ENCODE measurements around the gene RPRD2.
"Not testable (repeated sequence)": the region's sequence is repeated elsewhere in the genome, so short reads cannot be mapped to it uniquely, and the experiment has no call there.

Gene RPRD2

DNA sequence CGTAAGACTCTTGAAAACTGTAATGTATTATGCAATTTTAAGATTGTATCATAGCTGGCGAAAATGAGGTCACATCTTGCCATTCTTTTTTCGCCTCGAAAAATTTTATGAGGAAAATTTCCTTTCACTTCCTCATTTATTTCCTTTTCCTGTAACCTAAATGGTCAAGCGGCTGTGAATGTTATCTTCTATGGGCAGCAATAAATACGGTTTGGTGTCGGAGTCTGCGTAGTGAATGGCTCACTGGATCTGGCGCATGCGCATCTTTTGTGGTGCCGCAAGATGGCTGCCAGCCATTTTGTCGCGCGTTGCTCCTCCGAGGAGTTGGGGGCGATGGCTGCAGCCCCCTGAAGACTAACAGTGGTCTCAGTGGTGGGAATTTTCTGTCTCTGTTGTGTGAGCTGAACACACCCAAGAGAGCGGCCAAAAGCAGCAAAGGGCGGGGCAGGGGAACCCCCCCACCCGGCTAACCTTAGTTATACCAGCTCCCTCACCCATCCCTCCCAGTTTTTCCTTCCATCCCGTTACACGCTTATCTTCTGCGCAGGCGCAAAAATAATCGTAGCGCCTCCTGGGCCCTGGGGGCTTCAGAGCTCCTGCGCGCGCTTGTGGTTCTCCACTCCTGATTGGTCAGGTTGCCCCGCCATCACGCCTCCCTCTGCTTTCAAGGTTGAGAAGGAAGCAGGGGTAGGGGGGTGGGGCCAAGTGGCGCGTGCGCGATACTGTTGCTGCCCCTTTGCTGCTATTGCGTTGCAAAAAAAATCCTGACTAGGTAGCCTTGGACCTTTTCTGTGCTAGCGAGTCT, at the start of gene RPRD2:
Gene RPRD2, plus strand, starts transcription at position 722 of the 805 bp plus-strand sequence. CDS start 568 bp downstream, outside the sequence.
- H3K9ac ChIP-seq (ENCODE audit: low read depth in 1 of 2, low read length in 2 of 2): peak within 1 kb of the TSS; percentile 86 to 94
- H3K4me1 ChIP-seq (ENCODE audit: control insufficient read depth in 2 of 2, insufficient read depth in 2 of 2, low read length in 2 of 2): peaks cover 0 to 17% of the 10 kb centered on the region in 2 donors
- H3K27me3 ChIP-seq (ENCODE audit: control insufficient read depth in 2 of 2, insufficient read depth in 2 of 2, low read length in 2 of 2): no peaks in the 10 kb centered on the region
- H3K9me3 ChIP-seq (ENCODE audit: control insufficient read depth in 2 of 2, low read length in 2 of 2): no peaks in the 10 kb centered on the region
- H3K4me3 ChIP-seq (ENCODE audit: low read length in 2 of 2): peak within 1 kb of the TSS; percentile 94 to 97
- H3K27ac ChIP-seq (ENCODE audit: low read depth in 2 of 2, low read length in 2 of 2): peak within 1 kb of the TSS; percentile 96 to 98
- no peaks in the 10 kb centered on the region for H3K36me3 ChIP-seq (ENCODE audit: control insufficient read depth in 2 of 2, insufficient read depth in 2 of 2, low read length in 2 of 2)

GRCh38 chr1:150314691-150315090, 49.3 kb upstream of the RPRD2 start:
- H3K27me3 ChIP-seq (ENCODE audit: control insufficient read depth in 2 of 2, insufficient read depth in 2 of 2, low read length in 2 of 2); H3K4me3 ChIP-seq (ENCODE audit: low read length in 2 of 2); H3K9me3 ChIP-seq (ENCODE audit: control insufficient read depth in 2 of 2, low read length in 2 of 2); H3K4me1 ChIP-seq (ENCODE audit: control insufficient read depth in 2 of 2, insufficient read depth in 2 of 2, low read length in 2 of 2); H3K36me3 ChIP-seq (ENCODE audit: control insufficient read depth in 2 of 2, insufficient read depth in 2 of 2, low read length in 2 of 2); H3K27ac ChIP-seq (ENCODE audit: low read depth in 2 of 2, low read length in 2 of 2); H3K9ac ChIP-seq (ENCODE audit: low read depth in 1 of 2, low read length in 2 of 2): not testable (repeated sequence)

DNA sequence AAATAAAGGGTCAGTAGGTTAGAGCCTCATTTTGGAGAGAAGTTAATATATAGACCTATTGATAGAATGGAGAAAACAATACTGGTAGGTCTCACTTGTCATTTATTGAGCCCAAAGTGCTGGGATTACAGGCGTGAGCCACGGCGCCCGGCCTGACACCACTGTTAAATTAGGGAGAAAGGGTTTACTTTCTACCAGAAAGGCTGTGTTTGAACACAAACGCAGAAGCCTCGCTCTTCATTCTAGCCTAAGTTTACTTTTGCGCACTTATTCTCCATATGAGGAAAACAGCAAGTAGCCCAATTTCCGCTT, 43.3 kb upstream of the RPRD2 start:
- Histone ChIP-seq H3K4me3 (ENCODE audit: low read length in 2 of 2) (peak overlapping the region; percentile 94 to 96), H3K27ac (ENCODE audit: low read depth in 2 of 2, low read length in 2 of 2) (peak overlapping the region; percentile 77 to 85), H3K9ac (ENCODE audit: low read depth in 1 of 2, low read length in 2 of 2) (peak overlapping the region in 1 of 2 donors; percentile 44), H3K36me3 (ENCODE audit: control insufficient read depth in 2 of 2, insufficient read depth in 2 of 2, low read length in 2 of 2) (peaks cover 12 to 14% of the 10 kb centered on the region in 2 donors), H3K27me3 (ENCODE audit: control insufficient read depth in 2 of 2, insufficient read depth in 2 of 2, low read length in 2 of 2) (no peaks in the 10 kb centered on the region), H3K9me3 (ENCODE audit: control insufficient read depth in 2 of 2, low read length in 2 of 2) (no peaks in the 10 kb centered on the region), H3K4me1 (ENCODE audit: control insufficient read depth in 2 of 2, insufficient read depth in 2 of 2, low read length in 2 of 2) (peaks cover 0 to 2% of the 10 kb centered on the region in 2 donors)

GRCh38 chr1:150321826-150322166, 42.2 kb upstream of the RPRD2 start:
- Histone ChIP-seq H3K27ac (ENCODE audit: low read depth in 2 of 2, low read length in 2 of 2) (peak overlapping the region; percentile 77 to 85), H3K9me3 (ENCODE audit: control insufficient read depth in 2 of 2, low read length in 2 of 2) (no peaks in the 10 kb centered on the region), H3K27me3 (ENCODE audit: control insufficient read depth in 2 of 2, insufficient read depth in 2 of 2, low read length in 2 of 2) (no peaks in the 10 kb centered on the region), H3K4me1 (ENCODE audit: control insufficient read depth in 2 of 2, insufficient read depth in 2 of 2, low read length in 2 of 2) (peaks cover 0 to 2% of the 10 kb centered on the region in 2 donors), H3K9ac (ENCODE audit: low read depth in 1 of 2, low read length in 2 of 2) (peak overlapping the region; percentile 89 to 91), H3K36me3 (ENCODE audit: control insufficient read depth in 2 of 2, insufficient read depth in 2 of 2, low read length in 2 of 2) (peaks cover 23 to 26% of the 10 kb centered on the region in 2 donors), H3K4me3 (ENCODE audit: low read length in 2 of 2) (peak overlapping the region; percentile 94 to 96)

DNA sequence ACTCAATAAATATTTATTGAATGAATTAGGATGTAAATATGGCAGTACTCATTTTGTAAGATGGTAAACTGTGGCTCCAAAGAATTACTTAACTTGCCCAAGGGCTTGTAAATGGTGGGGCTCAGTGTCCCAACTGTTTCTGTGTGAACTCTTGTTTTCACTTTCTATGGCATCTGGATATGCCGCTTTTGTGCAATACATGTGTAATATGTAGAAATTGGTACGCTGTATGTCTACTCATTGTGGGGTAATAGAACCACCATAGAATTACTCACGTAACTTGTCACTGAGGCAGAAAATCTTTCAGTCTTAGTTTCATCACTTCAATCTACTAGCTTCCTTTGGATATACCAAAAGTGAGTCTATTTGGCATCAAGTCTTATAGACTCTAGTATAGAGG, 41.6 kb upstream of the RPRD2 start:
- H3K9me3 ChIP-seq (ENCODE audit: control insufficient read depth in 2 of 2, low read length in 2 of 2): no peaks in the 10 kb centered on the region
- H3K27me3 ChIP-seq (ENCODE audit: control insufficient read depth in 2 of 2, insufficient read depth in 2 of 2, low read length in 2 of 2): no peaks in the 10 kb centered on the region
- peak overlapping the region in 1 of 2 donors; percentile 89 for H3K9ac ChIP-seq (ENCODE audit: low read depth in 1 of 2, low read length in 2 of 2)
- peaks cover 0 to 2% of the 10 kb centered on the region in 2 donors for H3K4me1 ChIP-seq (ENCODE audit: control insufficient read depth in 2 of 2, insufficient read depth in 2 of 2, low read length in 2 of 2)
- no peak overlapping the region for H3K27ac ChIP-seq (ENCODE audit: low read depth in 2 of 2, low read length in 2 of 2)
- H3K36me3 ChIP-seq (ENCODE audit: control insufficient read depth in 2 of 2, insufficient read depth in 2 of 2, low read length in 2 of 2): peaks cover 26 to 29% of the 10 kb centered on the region in 2 donors
- peak overlapping the region; percentile 94 to 96 for H3K4me3 ChIP-seq (ENCODE audit: low read length in 2 of 2)

GRCh38 chr1:150332651-150333290, 31.2 kb upstream of the RPRD2 start:
- Histone ChIP-seq H3K27me3 (ENCODE audit: control insufficient read depth in 2 of 2, insufficient read depth in 2 of 2, low read length in 2 of 2) (no peaks in the 10 kb centered on the region), H3K36me3 (ENCODE audit: control insufficient read depth in 2 of 2, insufficient read depth in 2 of 2, low read length in 2 of 2) (peaks cover 54 to 58% of the 10 kb centered on the region in 2 donors)

GRCh38 chr1:150346316-150346715, 17.6 kb upstream of the RPRD2 start:
- H3K4me3 ChIP-seq (ENCODE audit: low read length in 2 of 2): no peak overlapping the region
- H3K36me3 ChIP-seq (ENCODE audit: control insufficient read depth in 2 of 2, insufficient read depth in 2 of 2, low read length in 2 of 2): peaks cover 50 to 61% of the 10 kb centered on the region in 2 donors
- H3K4me1 ChIP-seq (ENCODE audit: control insufficient read depth in 2 of 2, insufficient read depth in 2 of 2, low read length in 2 of 2): no peaks in the 10 kb centered on the region
- no peak overlapping the region for H3K9ac ChIP-seq (ENCODE audit: low read depth in 1 of 2, low read length in 2 of 2)
- H3K27ac ChIP-seq (ENCODE audit: low read depth in 2 of 2, low read length in 2 of 2): no peak overlapping the region
- no peaks in the 10 kb centered on the region for H3K27me3 ChIP-seq (ENCODE audit: control insufficient read depth in 2 of 2, insufficient read depth in 2 of 2, low read length in 2 of 2)
- no peaks in the 10 kb centered on the region for H3K9me3 ChIP-seq (ENCODE audit: control insufficient read depth in 2 of 2, low read length in 2 of 2)

More at GRCh38 chr1:150332651-150333290, 31.2 kb upstream of the RPRD2 start:
- Histone ChIP-seq H3K4me3 (ENCODE audit: low read length in 2 of 2) (no peak overlapping the region), H3K9ac (ENCODE audit: low read depth in 1 of 2, low read length in 2 of 2) (no peak overlapping the region), H3K4me1 (ENCODE audit: control insufficient read depth in 2 of 2, insufficient read depth in 2 of 2, low read length in 2 of 2) (no peaks in the 10 kb centered on the region), H3K27ac (ENCODE audit: low read depth in 2 of 2, low read length in 2 of 2) (no peak overlapping the region), H3K9me3 (ENCODE audit: control insufficient read depth in 2 of 2, low read length in 2 of 2) (no peaks in the 10 kb centered on the region)

DNA sequence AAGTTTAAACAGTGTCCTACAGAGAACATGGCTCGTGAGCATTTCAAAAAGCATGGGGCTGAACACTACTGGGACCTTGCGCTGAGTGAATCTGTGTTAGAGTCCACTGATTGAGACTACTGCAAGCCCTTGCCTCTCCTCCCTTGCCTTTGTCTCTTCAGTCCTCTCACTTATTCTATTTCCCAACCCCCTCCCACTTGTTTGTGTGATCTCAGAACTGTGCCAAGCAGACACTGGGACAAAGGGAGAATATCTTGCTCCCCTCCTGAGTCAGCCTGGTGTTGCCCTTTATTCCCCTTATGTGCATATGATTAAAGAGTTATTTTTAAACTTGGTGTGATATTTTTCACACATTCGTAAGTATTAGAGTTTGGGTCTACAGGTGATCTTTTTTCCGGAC, 11.1 kb upstream of the RPRD2 start:
- Histone ChIP-seq H3K36me3 (ENCODE audit: control insufficient read depth in 2 of 2, insufficient read depth in 2 of 2, low read length in 2 of 2) (peaks cover 27 to 36% of the 10 kb centered on the region in 2 donors), H3K27ac (ENCODE audit: low read depth in 2 of 2, low read length in 2 of 2) (no peak overlapping the region)

GRCh38 chr1:150362721-150363425, 1.1 kb upstream of the RPRD2 start:
- H3K4me1 ChIP-seq (ENCODE audit: control insufficient read depth in 2 of 2, insufficient read depth in 2 of 2, low read length in 2 of 2): peaks cover 0 to 17% of the 10 kb centered on the region in 2 donors
- no peaks in the 10 kb centered on the region for H3K9me3 ChIP-seq (ENCODE audit: control insufficient read depth in 2 of 2, low read length in 2 of 2)
- H3K9ac ChIP-seq (ENCODE audit: low read depth in 1 of 2, low read length in 2 of 2): peak overlapping the region; percentile 86 to 94
- H3K36me3 ChIP-seq (ENCODE audit: control insufficient read depth in 2 of 2, insufficient read depth in 2 of 2, low read length in 2 of 2): no peaks in the 10 kb centered on the region
- no peaks in the 10 kb centered on the region for H3K27me3 ChIP-seq (ENCODE audit: control insufficient read depth in 2 of 2, insufficient read depth in 2 of 2, low read length in 2 of 2)
- H3K4me3 ChIP-seq (ENCODE audit: low read length in 2 of 2): peak overlapping the region; percentile 94 to 97
- H3K27ac ChIP-seq (ENCODE audit: low read depth in 2 of 2, low read length in 2 of 2): peak overlapping the region; percentile 96 to 98

More for the DNA sequence above, 11.1 kb upstream of the RPRD2 start:
- Histone ChIP-seq H3K9me3 (ENCODE audit: control insufficient read depth in 2 of 2, low read length in 2 of 2) (no peaks in the 10 kb centered on the region), H3K9ac (ENCODE audit: low read depth in 1 of 2, low read length in 2 of 2) (no peak overlapping the region), H3K27me3 (ENCODE audit: control insufficient read depth in 2 of 2, insufficient read depth in 2 of 2, low read length in 2 of 2) (no peaks in the 10 kb centered on the region), H3K4me1 (ENCODE audit: control insufficient read depth in 2 of 2, insufficient read depth in 2 of 2, low read length in 2 of 2) (no peaks in the 10 kb centered on the region), H3K4me3 (ENCODE audit: low read length in 2 of 2) (no peak overlapping the region)

Data from mucosa of rectum (tissue), 2 donors.